ENCODE data around the gene PRRX2.

Gene PRRX2

DNA sequence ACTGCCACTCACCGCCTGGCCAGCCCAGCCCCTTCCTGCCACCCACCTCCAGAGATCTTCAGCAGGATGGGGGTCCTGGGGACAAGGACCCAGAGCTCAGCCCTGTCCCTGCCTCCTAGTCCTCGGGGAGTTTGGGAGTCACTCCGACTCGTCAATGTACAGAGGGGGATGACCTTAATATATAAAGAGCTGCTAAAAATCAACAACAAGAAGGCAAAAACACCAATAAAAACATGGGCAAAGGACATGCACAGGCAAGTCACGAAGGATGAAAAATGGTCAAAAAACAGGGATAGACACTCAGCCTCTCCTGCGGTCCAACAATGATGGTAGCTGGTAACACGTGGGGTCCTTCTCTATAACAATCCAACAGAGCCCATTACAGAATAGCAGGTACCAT lies 18.8 kb upstream of the PRRX2 start:
- DNase-seq, result no peak
- Histone ChIP-seq H3K27ac (no peak overlapping the region), H3K4me3 (ENCODE audit: low read depth, low read length) (no peak overlapping the region), H3K27me3 (replicated peaks) (no peaks in the 10 kb centered on the region), H3K36me3 (replicated peaks) (no peaks in the 10 kb centered on the region)
- TF ChIP-seq, protein P1, sequence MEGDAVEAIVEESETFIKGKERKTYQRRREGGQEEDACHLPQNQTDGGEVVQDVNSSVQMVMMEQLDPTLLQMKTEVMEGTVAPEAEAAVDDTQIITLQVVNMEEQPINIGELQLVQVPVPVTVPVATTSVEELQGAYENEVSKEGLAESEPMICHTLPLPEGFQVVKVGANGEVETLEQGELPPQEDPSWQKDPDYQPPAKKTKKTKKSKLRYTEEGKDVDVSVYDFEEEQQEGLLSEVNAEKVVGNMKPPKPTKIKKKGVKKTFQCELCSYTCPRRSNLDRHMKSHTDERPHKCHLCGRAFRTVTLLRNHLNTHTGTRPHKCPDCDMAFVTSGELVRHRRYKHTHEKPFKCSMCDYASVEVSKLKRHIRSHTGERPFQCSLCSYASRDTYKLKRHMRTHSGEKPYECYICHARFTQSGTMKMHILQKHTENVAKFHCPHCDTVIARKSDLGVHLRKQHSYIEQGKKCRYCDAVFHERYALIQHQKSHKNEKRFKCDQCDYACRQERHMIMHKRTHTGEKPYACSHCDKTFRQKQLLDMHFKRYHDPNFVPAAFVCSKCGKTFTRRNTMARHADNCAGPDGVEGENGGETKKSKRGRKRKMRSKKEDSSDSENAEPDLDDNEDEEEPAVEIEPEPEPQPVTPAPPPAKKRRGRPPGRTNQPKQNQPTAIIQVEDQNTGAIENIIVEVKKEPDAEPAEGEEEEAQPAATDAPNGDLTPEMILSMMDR (IDR thresholded peaks at IDR 0.05; ENCODE audit: low read depth, low read length, missing control alignments), result no peak
- in situ Hi-C loops (cut with HindIII; ENCODE audit: low pct_ligation_motif_present, low sequenced_read_pairs), result no loop called here

DNA sequence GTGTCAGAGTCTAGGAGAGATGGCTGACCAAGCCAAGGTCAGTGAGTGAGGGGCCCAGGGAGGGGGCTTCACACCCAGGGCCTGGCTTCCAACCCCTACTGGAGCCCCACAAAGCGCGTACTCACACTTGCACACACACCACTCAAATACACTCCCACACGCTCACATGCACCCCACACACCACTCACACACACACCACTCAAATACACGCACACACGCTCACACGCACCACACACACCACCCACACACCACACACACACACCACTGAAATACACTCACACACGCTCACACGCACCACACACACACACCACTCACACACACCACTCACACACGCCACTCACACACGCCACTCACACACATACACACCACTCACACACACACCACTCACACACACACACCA lies 17.8 kb upstream of the PRRX2 start:
- TF ChIP-seq, protein P1 (IDR thresholded peaks at IDR 0.05; ENCODE audit: low read depth, low read length, missing control alignments), result no peak
- no peak for DNase-seq
- Histone ChIP-seq H3K27me3 (replicated peaks) (no peaks in the 10 kb centered on the region), H3K4me3 (ENCODE audit: low read depth, low read length) (no peak overlapping the region), H3K27ac (no peak overlapping the region), H3K36me3 (replicated peaks) (no peaks in the 10 kb centered on the region)
- in situ Hi-C loops (cut with HindIII; ENCODE audit: low pct_ligation_motif_present, low sequenced_read_pairs), result no loop called here

DNA sequence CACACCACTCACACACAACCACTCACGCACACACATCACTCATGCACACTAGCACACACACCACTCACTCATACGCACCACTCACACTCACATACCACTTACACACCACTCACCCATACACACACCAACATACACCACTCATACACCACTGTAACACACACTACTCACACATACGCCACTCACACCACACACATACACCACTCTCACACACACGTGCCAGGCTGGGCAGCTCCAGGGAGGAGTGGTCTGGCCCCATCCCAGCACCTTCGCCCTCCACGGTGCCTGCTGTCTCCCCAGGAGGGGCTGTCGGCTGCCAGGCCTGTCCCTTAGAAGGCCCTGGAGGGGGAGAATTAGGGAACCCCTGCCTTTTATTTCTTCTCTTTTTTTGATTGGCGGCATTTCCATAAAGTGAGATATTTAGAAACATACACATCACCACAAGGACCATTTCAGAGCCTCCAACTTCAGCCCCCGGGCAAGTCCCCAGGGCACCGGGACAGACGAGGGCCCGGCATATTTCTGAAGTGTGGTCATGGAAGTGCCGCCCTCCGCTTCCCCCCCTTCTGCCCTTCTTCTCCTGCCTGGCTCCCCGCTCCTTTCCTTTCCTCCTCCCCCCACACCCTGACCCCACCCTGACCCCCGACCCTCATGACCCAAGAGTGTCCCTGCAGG lies 17.2 kb upstream of the PRRX2 start:
- TF ChIP-seq, protein P1 (IDR thresholded peaks at IDR 0.05; ENCODE audit: low read depth, low read length, missing control alignments), result no peak
- H3K4me3 ChIP-seq (ENCODE audit: low read depth, low read length), result no peak overlapping the region
- no peaks in the 10 kb centered on the region for H3K36me3 ChIP-seq (replicated peaks)
- H3K27me3 ChIP-seq (replicated peaks), result no peaks in the 10 kb centered on the region
- no peak overlapping the region for H3K27ac ChIP-seq
- DNase-seq, result no peak
- in situ Hi-C loops (cut with HindIII; ENCODE audit: low pct_ligation_motif_present, low sequenced_read_pairs), result no loop called here

DNA sequence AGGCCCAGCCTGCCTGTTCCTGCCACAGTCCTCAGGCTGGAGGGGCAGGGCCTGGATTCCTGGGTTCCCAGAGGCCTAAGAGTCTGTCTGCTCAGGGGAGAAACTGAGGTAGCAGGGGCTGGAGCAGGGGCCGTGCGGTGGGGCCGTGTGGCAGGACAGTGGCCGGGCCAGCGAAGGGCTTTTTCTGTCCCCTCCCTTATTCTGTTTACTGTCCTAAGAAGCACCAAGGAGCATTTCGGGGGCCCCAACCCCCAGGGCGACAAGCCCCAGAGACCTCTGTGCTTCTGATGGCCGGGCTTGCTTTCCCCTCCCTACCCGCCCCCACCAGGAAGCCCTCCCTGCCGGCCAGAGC lies 16.7 kb upstream of the PRRX2 start:
- DNase-seq, result no peak
- in situ Hi-C loops (cut with HindIII; ENCODE audit: low pct_ligation_motif_present, low sequenced_read_pairs), result no loop called here
- Histone ChIP-seq H3K27me3 (replicated peaks) (no peaks in the 10 kb centered on the region), H3K4me3 (ENCODE audit: low read depth, low read length) (no peak overlapping the region), H3K27ac (no peak overlapping the region), H3K36me3 (replicated peaks) (no peaks in the 10 kb centered on the region)
- TF ChIP-seq, protein P1 (IDR thresholded peaks at IDR 0.05; ENCODE audit: low read depth, low read length, missing control alignments), result no peak

DNA sequence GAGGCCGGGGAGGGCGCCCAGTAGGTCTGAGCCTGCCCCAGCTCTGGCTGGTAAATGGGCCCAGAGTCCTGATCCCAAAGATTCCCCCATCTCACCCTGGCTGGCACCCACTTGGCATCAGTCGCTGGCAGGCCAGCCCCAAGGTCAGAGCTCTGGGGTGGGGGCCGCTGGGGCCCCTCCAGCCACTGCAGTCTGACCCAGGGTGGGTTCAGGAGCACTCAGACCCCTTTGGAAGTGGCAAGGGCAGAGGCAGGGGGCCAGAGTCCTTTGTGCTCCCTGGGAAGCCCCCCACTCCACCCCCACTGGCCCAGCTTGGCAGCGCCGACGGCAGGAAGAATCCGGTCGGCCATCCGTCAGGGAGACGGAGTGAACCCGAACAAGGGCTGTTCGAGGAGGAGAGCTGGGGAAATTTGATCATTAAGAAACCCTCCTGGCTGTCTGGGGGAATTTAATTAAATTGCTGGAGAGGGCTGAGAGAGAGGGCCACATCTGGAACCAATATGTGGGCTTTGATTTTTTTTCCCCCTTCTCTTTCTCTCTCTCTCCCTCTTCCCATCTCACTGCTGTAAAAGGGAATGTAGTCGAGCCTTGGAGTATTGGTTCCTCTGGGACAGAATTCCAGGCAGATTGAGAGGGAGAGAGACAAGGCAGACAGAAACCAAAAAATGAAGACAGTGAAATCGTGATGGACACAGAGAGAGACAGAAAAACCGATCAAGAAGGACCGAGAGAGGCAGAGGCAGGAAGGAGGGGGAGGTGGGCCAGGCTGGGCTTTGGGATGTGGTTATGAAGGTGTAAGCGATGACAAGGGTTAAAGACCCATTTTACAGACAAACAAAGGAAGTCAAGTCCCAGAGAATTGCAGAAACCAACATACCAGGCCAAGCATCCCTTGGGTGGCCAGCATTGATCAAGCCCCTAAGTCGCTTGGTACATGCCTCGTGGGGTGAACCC lies 15.4 kb upstream of the PRRX2 start:
- Histone ChIP-seq H3K27me3 (replicated peaks) (no peaks in the 10 kb centered on the region), H3K27ac (no peak overlapping the region)
- in situ Hi-C loops (cut with HindIII; ENCODE audit: low pct_ligation_motif_present, low sequenced_read_pairs), result no loop called here

More for the DNA sequence above, 15.4 kb upstream of the PRRX2 start:
- DNase-seq, result no peak
- Histone ChIP-seq H3K4me3 (ENCODE audit: low read depth, low read length) (no peak overlapping the region), H3K36me3 (replicated peaks) (no peaks in the 10 kb centered on the region)
- TF ChIP-seq, protein P1 (IDR thresholded peaks at IDR 0.05; ENCODE audit: low read depth, low read length, missing control alignments), result no peak

Data from brain microvascular endothelial cell (primary cell).